Measurements from ENCODE around the gene CEP70.

DNA sequence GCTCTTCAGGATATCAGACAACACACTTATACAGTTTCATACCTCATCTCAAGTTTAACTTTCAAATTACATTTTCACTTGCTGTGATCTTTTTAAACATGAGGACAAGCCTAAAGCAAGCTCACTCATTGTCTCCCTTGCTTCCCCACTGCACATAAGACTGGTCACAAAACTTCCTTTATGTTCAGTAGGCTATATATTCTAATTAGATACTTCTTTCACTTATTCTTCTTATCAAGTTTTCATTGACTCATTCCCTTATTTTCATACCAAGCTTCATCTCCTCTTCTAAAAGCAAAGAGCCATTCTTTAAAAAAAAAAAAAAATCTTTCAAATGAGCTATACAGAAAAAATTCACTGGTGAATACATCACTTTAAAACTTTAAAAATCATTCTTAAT, 97.0 kb downstream of the CEP70 start:
- TF ChIP-seq POLR2AphosphoS5 (IDR thresholded peaks at IDR 0.05) (no peak), CTCF (IDR thresholded peaks at IDR 0.05) (no peak), POLR2A (IDR thresholded peaks at IDR 0.05) (no peak), EP300 (IDR thresholded peaks at IDR 0.05) (no peak)

Measured in gastroesophageal sphincter (tissue), 3 donors.